Esophagus muscularis mucosa (tissue), 4 donors: Measurements from ENCODE around the gene RPH3AL. TPM values are rescaled to one million over a fixed set of nuclear protein-coding genes. Genes with fewer than 3 reads are reported as not detected.

Source experiments
- DNase-seq: peaks from one replicate; pipeline ENCODE4 v3.0.0-alpha.2; 2017; ENCODE audit errors: extremely low spot score
- H3K27ac ChIP-seq, 4 donors: fragments of 200-600 bp; sonication (generic); replicated peaks in 1 of 4; 1 replicate in 3 of 4; 2 replicates in 1 of 4; pipeline ENCODE4 v1.5.1; 2016 to 2019; ENCODE audit warnings: mild to moderate bottlenecking in 1 of 4
- H3K27me3 ChIP-seq, 4 donors: fragments of 200-600 bp; sonication (generic); one replicate each; pipeline versions ENCODE4 v1.5.1 to v1.6.0; 2016 to 2019
- H3K36me3 ChIP-seq, 4 donors: fragments of 200-600 bp; sonication (generic); one replicate each; pipeline ENCODE4 v1.5.1; 2016 to 2019
- H3K4me1 ChIP-seq, 4 donors: fragments of 200-600 bp; sonication (generic); one replicate each; pipeline ENCODE4 v1.5.1; 2016 to 2019
- H3K4me3 ChIP-seq, 4 donors: fragments of 200-600 bp; sonication (generic); 1 replicate in 2 of 4; 2 replicates in 2 of 4; pipeline ENCODE4 v1.5.1; 2016 to 2019; ENCODE audit warnings: mild to moderate bottlenecking in 4 of 4, moderate library complexity in 1 of 4
- H3K9me3 ChIP-seq, 4 donors: fragments of 200-600 bp; sonication (generic); 1 replicate in 3 of 4; 2 replicates in 1 of 4; pipeline ENCODE4 v1.5.1; 2016 to 2019
- EP300 ChIP-seq: sonication (generic); formaldehyde crosslinking; IDR thresholded peaks from one replicate; pipeline ENCODE4 v1.6.1; 2017; ENCODE audit warnings: antibody characterized with exemption
- POLR2A ChIP-seq: fragments of 450-650 bp; IDR thresholded peaks from one replicate; pipeline ENCODE4 v1.6.1; 2017; ENCODE audit warnings: antibody characterized with exemption, moderate library complexity, mild to moderate bottlenecking, low read depth
- POLR2AphosphoS5 ChIP-seq, 2 donors: sonication (generic); formaldehyde crosslinking; IDR thresholded peaks; one replicate each; pipeline ENCODE4 v1.6.1; 2017; ENCODE audit warnings: antibody characterized with exemption in 2 of 2
- WGBS: methylation state at CpG from one replicate; pipeline ENCODE4 v1.1.5; 2018; 5-methylcytosine and 5-hydroxymethylcytosine counted together
- intact Hi-C: fragments of 100-400 bp; cut with DNase I; formaldehyde crosslinking; loops from one replicate; pipeline ENCODE4 v1.15.1; 2023
- total RNA-seq, 4 donors: library from RNA; depleted of rRNA; stranded (reverse); fragments of >200 nt; gene quantifications; one replicate each; pipeline versions ENCODE4 v1.1.0 to v1.2.1, GENCODE V29; 2016
- TF ChIP-seq, protein P1 (sequence below), 3 experiments: fragments of 200-600 bp in 2 of 3; fragments of 450-650 bp in 1 of 3; sonication (generic) in 2 of 3; IDR thresholded peaks; one replicate each; pipeline ENCODE4 v1.5.1; 2017 to 2019; ENCODE audit warnings: antibody characterized with exemption in 3 of 3, mild to moderate bottlenecking in 2 of 3, moderate library complexity in 1 of 3

The RPH3AL gene
- total RNA-seq, 4 donors from 2014 or later: 8.7 to 21.0 (median 14.8) TPM

GRCh38 chr17:290121-290521 lies 62.5 kb downstream of the RPH3AL start:
- TF ChIP-seq, protein P1, sequence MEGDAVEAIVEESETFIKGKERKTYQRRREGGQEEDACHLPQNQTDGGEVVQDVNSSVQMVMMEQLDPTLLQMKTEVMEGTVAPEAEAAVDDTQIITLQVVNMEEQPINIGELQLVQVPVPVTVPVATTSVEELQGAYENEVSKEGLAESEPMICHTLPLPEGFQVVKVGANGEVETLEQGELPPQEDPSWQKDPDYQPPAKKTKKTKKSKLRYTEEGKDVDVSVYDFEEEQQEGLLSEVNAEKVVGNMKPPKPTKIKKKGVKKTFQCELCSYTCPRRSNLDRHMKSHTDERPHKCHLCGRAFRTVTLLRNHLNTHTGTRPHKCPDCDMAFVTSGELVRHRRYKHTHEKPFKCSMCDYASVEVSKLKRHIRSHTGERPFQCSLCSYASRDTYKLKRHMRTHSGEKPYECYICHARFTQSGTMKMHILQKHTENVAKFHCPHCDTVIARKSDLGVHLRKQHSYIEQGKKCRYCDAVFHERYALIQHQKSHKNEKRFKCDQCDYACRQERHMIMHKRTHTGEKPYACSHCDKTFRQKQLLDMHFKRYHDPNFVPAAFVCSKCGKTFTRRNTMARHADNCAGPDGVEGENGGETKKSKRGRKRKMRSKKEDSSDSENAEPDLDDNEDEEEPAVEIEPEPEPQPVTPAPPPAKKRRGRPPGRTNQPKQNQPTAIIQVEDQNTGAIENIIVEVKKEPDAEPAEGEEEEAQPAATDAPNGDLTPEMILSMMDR (IDR thresholded peaks at IDR 0.05): no peak
- TF ChIP-seq POLR2AphosphoS5 (IDR thresholded peaks at IDR 0.05): no peak
- no peak for TF ChIP-seq EP300
- intact Hi-C loops: no loop called here
- Histone ChIP-seq H3K36me3 (no peaks in the 10 kb centered on the region), H3K4me3 (no peak overlapping the region), H3K27me3 (peaks cover 0 to 22% (median 0%) of the 10 kb centered on the region in 4 donors), H3K27ac (no peak overlapping the region), H3K4me1 (no peaks in the 10 kb centered on the region), H3K9me3 (no peaks in the 10 kb centered on the region)
- DNase-seq: no peak
- WGBS: 96% methylated on average over 12 of the region's 21 CpGs

- H3K4me3 ChIP-seq: no peak overlapping the region
- no peaks in the 10 kb centered on the region for H3K36me3 ChIP-seq
- peaks cover 0 to 22% (median 0%) of the 10 kb centered on the region in 4 donors for H3K27me3 ChIP-seq
- TF ChIP-seq POLR2AphosphoS5 (IDR thresholded peaks at IDR 0.05) (no peak), EP300 (no peak), POLR2A (no peak)
- TF ChIP-seq, protein P1 (IDR thresholded peaks at IDR 0.05): no peak
- no peaks in the 10 kb centered on the region for H3K9me3 ChIP-seq
- H3K4me1 ChIP-seq: no peaks in the 10 kb centered on the region
- WGBS: 92% methylated on average over 18 of the region's 18 CpGs
- DNase-seq: no peak
- intact Hi-C loops: no loop called here
- H3K27ac ChIP-seq: no peak overlapping the region
Observed at GRCh38 chr17:289409-289808, 63.2 kb downstream of the RPH3AL start.

DNA sequence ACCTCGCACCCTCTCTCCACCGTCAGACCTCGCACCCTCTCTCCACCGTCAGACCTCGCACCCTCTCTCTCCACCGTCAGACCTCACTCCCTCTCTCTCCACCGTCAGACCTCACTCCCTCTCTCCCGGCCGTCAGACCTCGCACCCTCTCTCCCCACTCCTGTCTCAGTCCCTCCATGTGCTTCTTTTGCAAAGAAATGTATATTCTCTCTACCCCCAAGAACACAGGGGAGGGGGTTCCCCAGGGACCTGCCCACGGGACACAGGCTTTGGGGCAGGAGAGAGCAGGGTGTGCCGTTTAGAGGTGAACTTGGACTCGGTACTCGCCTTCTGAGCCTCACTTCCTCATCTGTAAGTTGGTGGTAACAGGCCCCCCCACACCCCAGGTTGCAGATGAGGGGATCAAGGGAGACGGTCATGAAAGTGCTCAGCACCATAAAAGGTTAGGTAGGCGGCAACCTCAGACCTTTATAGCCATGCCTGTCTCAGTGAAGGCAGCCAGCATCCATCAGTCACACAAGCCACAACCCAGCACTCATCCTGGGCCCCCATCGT lies 63.7 kb downstream of the RPH3AL start:
- 53% methylated on average over 16 of the region's 17 CpGs for WGBS
- intact Hi-C loops: no loop called here
- H3K4me3 ChIP-seq: no peak overlapping the region
- H3K27ac ChIP-seq: no peak overlapping the region
- no peaks in the 10 kb centered on the region for H3K36me3 ChIP-seq
- no peaks in the 10 kb centered on the region for H3K9me3 ChIP-seq
- no peak for DNase-seq
- no peak for TF ChIP-seq POLR2A
- TF ChIP-seq POLR2AphosphoS5 (IDR thresholded peaks at IDR 0.05): no peak
- TF ChIP-seq, protein P1 (IDR thresholded peaks at IDR 0.05): no peak
- no peak for TF ChIP-seq EP300
- peaks cover 0 to 22% (median 0%) of the 10 kb centered on the region in 4 donors for H3K27me3 ChIP-seq
- H3K4me1 ChIP-seq: no peaks in the 10 kb centered on the region

DNA sequence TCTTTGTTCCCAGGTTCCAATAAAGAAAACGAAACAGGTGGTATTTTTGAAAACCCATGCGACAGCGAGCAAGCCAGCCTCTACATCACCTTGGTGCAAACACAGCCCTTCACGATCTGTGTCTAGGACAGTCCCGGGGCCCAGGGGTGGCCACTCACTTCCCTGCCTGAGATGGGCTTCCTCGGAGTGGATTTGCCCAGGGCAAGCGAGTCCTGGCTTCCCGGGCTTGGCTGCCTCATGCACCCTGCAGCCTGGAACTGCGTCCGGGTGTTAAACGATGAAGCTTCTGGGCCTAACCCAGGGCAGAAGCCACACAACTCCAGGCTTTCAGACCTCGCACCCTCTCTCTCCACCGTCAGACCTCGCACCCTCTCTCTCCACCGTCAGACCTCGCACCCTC lies 66.0 kb downstream of the RPH3AL start:
- TF ChIP-seq POLR2A (no peak), EP300 (no peak), POLR2AphosphoS5 (IDR thresholded peaks at IDR 0.05) (no peak)
- TF ChIP-seq, protein P1 (IDR thresholded peaks at IDR 0.05): no peak
- DNase-seq: no peak
- intact Hi-C loops: no loop called here
- Histone ChIP-seq H3K9me3 (no peaks in the 10 kb centered on the region), H3K27ac (no peak overlapping the region), H3K36me3 (no peaks in the 10 kb centered on the region), H3K4me1 (no peaks in the 10 kb centered on the region), H3K4me3 (no peak overlapping the region), H3K27me3 (peaks cover 0 to 6% (median 0%) of the 10 kb centered on the region in 4 donors)
- WGBS: 82% methylated on average over 10 of the region's 16 CpGs
